GM13976 (cell line): ENCODE data around the gene ST3GAL5.

Experiments
- DNase-seq: peaks from one replicate; pipeline ENCODE4 v3.0.0; 2012; ENCODE audit warnings: low spot score
- in situ Hi-C: fragments of 300-500 bp; cut with MboI; formaldehyde crosslinking; loops from one replicate; pipeline ENCODE4 v1.12.0; 2022; ENCODE audit warnings: low sequenced_read_pairs, mixed read lengths, inconsistent platforms; ENCODE audit not compliant: unreplicated experiment
- TF ChIP-seq, protein P1 (sequence below): IDR thresholded peaks from 2 replicates; pipeline ENCODE4 v1.5.1; 2012; ENCODE audit warnings: borderline replicate concordance, mild to moderate bottlenecking; ENCODE audit not compliant: insufficient read depth; ENCODE audit errors: extremely low read depth, missing control alignments, control extremely low read depth

Gene ST3GAL5

GRCh38 chr2:85908506-85908905 lies 19.7 kb upstream of the ST3GAL5 start:
- in situ Hi-C loops: no loop called here
- TF ChIP-seq, protein P1, sequence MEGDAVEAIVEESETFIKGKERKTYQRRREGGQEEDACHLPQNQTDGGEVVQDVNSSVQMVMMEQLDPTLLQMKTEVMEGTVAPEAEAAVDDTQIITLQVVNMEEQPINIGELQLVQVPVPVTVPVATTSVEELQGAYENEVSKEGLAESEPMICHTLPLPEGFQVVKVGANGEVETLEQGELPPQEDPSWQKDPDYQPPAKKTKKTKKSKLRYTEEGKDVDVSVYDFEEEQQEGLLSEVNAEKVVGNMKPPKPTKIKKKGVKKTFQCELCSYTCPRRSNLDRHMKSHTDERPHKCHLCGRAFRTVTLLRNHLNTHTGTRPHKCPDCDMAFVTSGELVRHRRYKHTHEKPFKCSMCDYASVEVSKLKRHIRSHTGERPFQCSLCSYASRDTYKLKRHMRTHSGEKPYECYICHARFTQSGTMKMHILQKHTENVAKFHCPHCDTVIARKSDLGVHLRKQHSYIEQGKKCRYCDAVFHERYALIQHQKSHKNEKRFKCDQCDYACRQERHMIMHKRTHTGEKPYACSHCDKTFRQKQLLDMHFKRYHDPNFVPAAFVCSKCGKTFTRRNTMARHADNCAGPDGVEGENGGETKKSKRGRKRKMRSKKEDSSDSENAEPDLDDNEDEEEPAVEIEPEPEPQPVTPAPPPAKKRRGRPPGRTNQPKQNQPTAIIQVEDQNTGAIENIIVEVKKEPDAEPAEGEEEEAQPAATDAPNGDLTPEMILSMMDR: no peak
- no peak for DNase-seq

GRCh38 chr2:85907671-85908157 lies 18.9 kb upstream of the ST3GAL5 start:
- in situ Hi-C loops: no loop called here
- TF ChIP-seq, protein P1: no peak
- DNase-seq: no peak

- TF ChIP-seq, protein P1: no peak
- DNase-seq: no peak
- in situ Hi-C loops: no loop called here
Measured at GRCh38 chr2:85906748-85907147, 18.0 kb upstream of the ST3GAL5 start.

DNA sequence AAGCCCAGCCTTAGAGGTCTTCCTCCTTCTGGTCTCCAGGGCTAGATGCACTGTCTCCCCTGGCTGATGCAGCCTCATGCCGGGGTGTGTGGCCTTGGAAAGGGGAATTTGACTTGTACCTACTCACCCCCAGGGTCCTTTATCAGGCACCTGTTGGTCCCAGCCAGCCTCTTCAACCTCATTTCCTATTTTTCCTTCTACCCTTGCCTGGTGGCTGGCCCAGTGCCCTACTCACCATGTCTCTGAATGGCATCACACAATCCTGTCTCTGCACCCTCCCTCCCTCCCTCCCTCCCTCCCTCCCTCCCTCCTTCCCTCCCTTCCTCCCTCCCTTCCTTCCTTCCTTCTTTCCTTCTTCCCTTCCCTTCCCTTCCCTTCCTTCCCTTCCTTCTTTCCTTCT lies 17.1 kb upstream of the ST3GAL5 start:
- in situ Hi-C loops: no loop called here
- TF ChIP-seq, protein P1: no peak
- DNase-seq: no peak

DNA sequence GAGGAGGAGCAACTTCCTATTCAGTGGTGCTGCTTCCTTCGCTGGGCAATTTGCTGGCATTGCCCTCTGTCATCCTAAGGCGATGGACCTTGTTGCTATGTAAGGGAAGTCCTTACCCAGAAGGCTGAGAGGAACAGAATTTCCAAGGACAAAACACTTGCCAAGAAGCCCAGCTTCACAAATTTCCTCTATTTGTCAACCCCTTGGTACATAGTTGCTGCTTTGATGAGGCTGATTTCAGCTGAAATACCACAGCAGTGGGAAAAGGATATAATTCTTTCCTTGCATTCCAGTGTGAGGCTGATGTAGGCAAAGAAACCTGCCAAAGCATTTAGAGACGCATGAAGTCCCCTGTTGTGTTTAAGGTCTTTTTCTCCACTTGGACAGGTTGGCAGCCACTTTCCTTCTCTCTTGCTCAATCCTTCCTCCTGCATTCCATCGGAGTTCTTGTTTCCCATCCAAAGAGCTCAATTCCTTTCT lies 16.4 kb upstream of the ST3GAL5 start:
- no peak for DNase-seq
- in situ Hi-C loops: no loop called here
- TF ChIP-seq, protein P1: no peak

DNA sequence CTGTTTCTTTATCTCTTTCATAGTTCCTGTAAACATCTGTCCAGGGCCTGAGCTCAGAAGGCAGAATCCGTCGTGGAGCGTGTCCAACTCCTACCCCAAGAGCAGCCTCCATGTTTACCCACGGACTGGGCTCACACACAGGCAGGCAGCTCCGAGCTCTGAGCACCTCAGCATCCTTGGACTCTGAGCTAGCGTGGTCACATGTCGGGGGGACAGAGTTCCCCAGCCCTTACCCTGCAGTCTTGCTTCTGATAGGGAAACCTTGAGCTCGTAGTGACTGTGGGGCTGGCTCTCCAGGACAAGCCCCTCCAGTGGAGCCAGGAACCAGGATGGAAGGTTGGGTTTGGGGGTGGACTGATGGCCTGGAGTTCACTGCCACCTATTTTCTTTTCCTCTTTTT lies 15.1 kb upstream of the ST3GAL5 start:
- no peak for DNase-seq
- in situ Hi-C loops: no loop called here
- TF ChIP-seq, protein P1: no peak

GRCh38 chr2:85902496-85902895 lies 13.7 kb upstream of the ST3GAL5 start:
- in situ Hi-C loops: no loop called here
- TF ChIP-seq, protein P1: no peak
- DNase-seq: no peak
